HG03108 (cell line): ENCODE results near the gene CSGALNACT2.

ENCODE experiments used
- ATAC-seq: cut with Tn5 transposase; IDR thresholded peaks from one replicate; pipeline ENCODE4 v1.9.1; 2021; ENCODE audit warnings: moderate library complexity; ENCODE audit not compliant: unreplicated experiment

Gene CSGALNACT2

GRCh38 chr10:43225004-43225786 is 87.0 kb downstream of the CSGALNACT2 start:
- ATAC-seq: no peak

- ATAC-seq: no peak
Measured at GRCh38 chr10:43225787-43226153, 87.5 kb downstream of the CSGALNACT2 start.

- no peak for ATAC-seq
Measured at GRCh38 chr10:43226441-43226840, 88.2 kb downstream of the CSGALNACT2 start.

- no peak for ATAC-seq
Measured at GRCh38 chr10:43226851-43227845, 88.9 kb downstream of the CSGALNACT2 start.

- no peak for ATAC-seq
Measured at GRCh38 chr10:43227911-43228782, 89.9 kb downstream of the CSGALNACT2 start.

- no peak for ATAC-seq
Measured at GRCh38 chr10:43228783-43229207, 90.5 kb downstream of the CSGALNACT2 start.

GRCh38 chr10:43229208-43230061 is 91.2 kb downstream of the CSGALNACT2 start:
- no peak for ATAC-seq

- ATAC-seq: no peak
Measured at GRCh38 chr10:43230101-43230908, 92.1 kb downstream of the CSGALNACT2 start.

- ATAC-seq: peak; percentile 37
Measured at GRCh38 chr10:43230909-43231522, 92.8 kb downstream of the CSGALNACT2 start.

GRCh38 chr10:43231523-43232078 is 93.4 kb downstream of the CSGALNACT2 start:
- ATAC-seq: peak; percentile 56

GRCh38 chr10:43233601-43234430 is 95.6 kb downstream of the CSGALNACT2 start:
- ATAC-seq: no peak

- no peak for ATAC-seq
Measured at GRCh38 chr10:43234471-43235041, 96.3 kb downstream of the CSGALNACT2 start.
